Right forelimb (tissue), 1 donor: ENCODE results near the gene TNFRSF12A.

Experiments
- DNase-seq: peaks from one replicate; pipeline ENCODE4 v3.0.0-alpha.2; 2018

TNFRSF12A gene

GRCh38 chr16:3027489-3027795 lies 7.3 kb downstream of the TNFRSF12A start:
- DNase-seq = no peak

- peak; percentile 83 for DNase-seq
Measured at GRCh38 chr16:3027983-3028715, 8.0 kb downstream of the TNFRSF12A start.

GRCh38 chr16:3028716-3029319 lies 8.7 kb downstream of the TNFRSF12A start:
- no peak for DNase-seq

- DNase-seq = no peak
Measured at GRCh38 chr16:3029491-3030221, 9.5 kb downstream of the TNFRSF12A start.

- DNase-seq = no peak
Measured at GRCh38 chr16:3030222-3031212, 10.3 kb downstream of the TNFRSF12A start.

- DNase-seq = no peak
Measured at GRCh38 chr16:3032624-3033023, 12.5 kb downstream of the TNFRSF12A start.

GRCh38 chr16:3035289-3035971 lies 15.3 kb downstream of the TNFRSF12A start:
- DNase-seq = no peak

- DNase-seq = no peak
Measured at GRCh38 chr16:3035972-3036725, 16.0 kb downstream of the TNFRSF12A start.

- DNase-seq = no peak
Measured at GRCh38 chr16:3036726-3037315, 16.7 kb downstream of the TNFRSF12A start, which contains the start of gene BICDL2. BICDL2 (minus strand) TSS chr16:3036944; CDS start chr16:3035496, 1,448 bp downstream.

- DNase-seq = no peak
Measured at GRCh38 chr16:3038256-3038655, 18.1 kb downstream of the TNFRSF12A start.

- DNase-seq = no peak
Measured at GRCh38 chr16:3038896-3039295, 18.7 kb downstream of the TNFRSF12A start.

- DNase-seq = no peak
Measured at GRCh38 chr16:3042376-3042775, 22.2 kb downstream of the TNFRSF12A start.

- DNase-seq = no peak
Measured at GRCh38 chr16:3044708-3045107, 24.5 kb downstream of the TNFRSF12A start.

GRCh38 chr16:3045758-3046640 lies 25.8 kb downstream of the TNFRSF12A start, which contains the start of gene MMP25:
MMP25 (plus strand) TSS chr16:3046561; CDS start chr16:3046918, 357 bp downstream.
- no peak for DNase-seq

- no peak for DNase-seq
Measured at GRCh38 chr16:3046641-3047386, 26.6 kb downstream of the TNFRSF12A start.

GRCh38 chr16:3047387-3047720 lies 27.2 kb downstream of the TNFRSF12A start:
- DNase-seq = no peak

- DNase-seq = no peak
Measured at GRCh38 chr16:3049921-3050481, 29.8 kb downstream of the TNFRSF12A start.

GRCh38 chr16:3050487-3050886 lies 30.3 kb downstream of the TNFRSF12A start:
- DNase-seq = no peak

GRCh38 chr16:3051009-3051408 lies 30.8 kb downstream of the TNFRSF12A start:
- no peak for DNase-seq
